ENCODE measurements around the gene RBBP4. TPM values are rescaled to one million over a fixed set of nuclear protein-coding genes. Genes with fewer than 3 reads are reported as not detected.
"Not testable (repeated sequence)": the region's sequence is repeated elsewhere in the genome, so short reads cannot be mapped to it uniquely, and the experiment has no call there.

RBBP4 gene
- total RNA-seq, 1 donor from 2014 or later, result 96.0 TPM

DNA sequence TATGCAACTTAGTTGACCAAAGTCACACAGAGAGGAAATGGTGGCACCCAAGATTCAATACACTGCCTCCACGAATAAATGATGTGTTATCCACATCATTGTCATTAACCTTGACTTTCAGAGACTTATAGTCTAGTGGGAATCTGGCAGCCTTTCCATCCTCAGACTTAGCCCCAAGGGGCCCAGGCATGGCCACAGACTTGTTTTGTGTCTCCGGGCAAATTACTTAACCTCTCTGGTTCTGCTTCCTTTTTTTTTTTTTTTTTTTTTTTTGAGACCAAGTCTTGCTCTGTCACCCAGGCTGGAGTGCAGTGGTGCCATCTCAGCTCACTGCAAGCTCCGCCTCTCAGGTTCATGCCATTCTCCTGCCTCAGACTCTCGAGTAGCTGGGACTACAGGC is 60.2 kb downstream of the RBBP4 start:
- intact Hi-C loops (cut with DNase I), result loop anchor here (5.0 kb wide), 2 partner anchors 161 to 376 kb away; partner anchors contain the start of gene FNDC5
- DNase-seq (ENCODE audit: low spot score), result not testable (repeated sequence)

DNA sequence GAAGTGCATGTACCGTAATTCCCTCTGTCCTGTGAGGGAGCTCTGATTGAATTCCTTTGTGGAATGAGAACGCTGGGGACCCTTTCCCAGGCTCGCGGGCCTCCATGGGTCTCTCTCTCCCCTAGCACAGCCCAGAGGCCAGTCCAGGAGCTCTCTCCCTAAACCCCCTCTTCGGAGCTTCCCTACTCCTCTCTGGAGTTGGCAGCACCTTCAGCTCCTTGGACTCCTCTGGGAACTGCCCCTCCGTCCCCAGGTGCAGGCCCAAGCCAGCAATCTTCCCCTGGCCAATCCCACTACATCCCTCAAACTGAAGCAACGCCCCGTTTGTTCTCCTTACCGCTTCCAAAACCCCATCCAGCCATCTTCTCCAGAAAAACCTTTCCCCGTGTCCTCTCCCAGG is 62.1 kb downstream of the RBBP4 start:
- no peak for DNase-seq (ENCODE audit: low spot score)
- intact Hi-C loops (cut with DNase I), result loop anchor here (5.0 kb wide), 2 partner anchors 159 to 374 kb away; partner anchors contain the start of gene FNDC5

DNA sequence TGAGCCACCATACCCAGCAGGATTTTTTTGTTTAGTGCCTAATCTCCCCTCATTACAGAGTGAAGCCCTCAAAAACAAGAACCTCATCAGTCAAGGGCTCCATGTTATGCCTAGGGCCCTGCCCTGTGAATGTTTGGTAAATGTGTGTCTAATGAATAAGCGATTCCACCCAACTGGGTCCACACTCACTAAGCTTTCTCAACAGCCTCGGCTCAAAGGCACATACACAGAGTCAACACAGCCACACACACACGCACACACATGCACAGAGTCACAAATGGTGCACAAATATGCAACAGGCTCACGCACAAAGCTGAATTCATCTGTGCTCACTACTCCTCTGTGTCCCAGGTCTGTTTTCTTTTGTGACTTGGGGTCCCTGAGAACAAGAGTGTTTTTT is 63.3 kb downstream of the RBBP4 start:
- intact Hi-C loops (cut with DNase I), result loop anchor here (5.0 kb wide), 2 partner anchors 158 to 373 kb away; partner anchors contain the start of gene FNDC5
- DNase-seq (ENCODE audit: low spot score), result no peak

DNA sequence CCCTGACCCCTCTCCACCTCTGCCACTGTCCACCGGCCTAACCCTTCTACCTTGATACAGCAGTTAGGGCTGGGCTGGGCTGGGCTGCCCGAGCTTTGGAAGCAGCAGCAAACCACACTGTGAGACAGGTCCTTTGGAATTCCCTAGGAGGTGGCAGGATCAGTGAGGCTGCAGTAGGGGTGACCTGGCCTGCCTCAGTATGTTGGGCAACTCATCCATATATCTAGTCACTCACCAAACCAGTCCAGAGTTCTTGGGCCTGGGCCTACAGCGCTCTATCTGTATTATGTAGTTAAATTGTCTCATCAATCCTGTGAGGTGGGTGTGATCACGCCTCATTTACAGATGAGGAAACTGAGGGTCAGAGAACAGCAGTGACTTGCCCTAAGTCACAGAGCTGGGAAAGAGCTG is 64.9 kb downstream of the RBBP4 start:
- intact Hi-C loops (cut with DNase I), result no loop called here

DNA sequence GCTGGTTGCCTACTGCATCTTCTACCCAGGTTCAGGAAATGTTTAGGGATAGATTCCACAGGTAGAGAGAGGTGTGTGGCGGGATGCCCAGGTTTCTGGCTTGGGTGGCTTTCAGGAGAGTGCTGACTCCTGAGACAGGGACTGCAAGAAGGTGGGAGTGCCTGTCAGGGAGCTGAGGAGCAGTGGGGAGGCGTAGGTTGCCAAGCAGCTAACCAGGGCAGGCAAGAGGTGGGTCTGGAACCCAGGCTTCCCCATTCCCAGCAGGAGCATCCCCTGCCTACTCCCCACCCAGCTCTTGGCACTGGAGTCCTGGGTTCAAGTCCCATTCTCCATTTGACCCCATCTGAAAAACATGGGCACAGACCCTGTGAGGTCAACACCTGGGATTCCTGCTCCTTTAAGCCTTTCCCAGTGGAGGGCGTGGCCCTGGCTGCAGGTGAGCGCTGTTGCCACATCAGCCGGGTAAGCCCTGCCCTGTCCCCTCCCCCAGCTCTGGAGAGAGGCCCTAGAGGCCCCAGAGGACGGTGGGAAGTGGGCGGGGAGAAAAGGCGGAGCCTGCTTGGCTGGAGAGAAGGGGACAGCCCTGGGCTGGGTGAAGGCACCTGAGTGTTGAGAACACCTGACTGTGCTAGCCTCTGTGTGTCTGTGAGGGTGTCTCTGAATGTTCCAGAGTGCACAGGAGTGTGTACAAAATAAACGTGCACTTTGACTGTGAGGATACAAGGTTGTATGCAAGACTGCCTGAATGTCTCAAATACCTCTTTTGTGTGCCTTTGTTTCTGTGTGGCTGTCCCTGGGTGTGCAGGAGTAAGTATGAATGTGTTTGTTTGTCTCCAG is 65.5 kb downstream of the RBBP4 start:
- intact Hi-C loops (cut with DNase I), result no loop called here
- no peak for DNase-seq (ENCODE audit: low spot score)

More for the DNA sequence above, 64.9 kb downstream of the RBBP4 start:
- DNase-seq (ENCODE audit: low spot score), result no peak

DNA sequence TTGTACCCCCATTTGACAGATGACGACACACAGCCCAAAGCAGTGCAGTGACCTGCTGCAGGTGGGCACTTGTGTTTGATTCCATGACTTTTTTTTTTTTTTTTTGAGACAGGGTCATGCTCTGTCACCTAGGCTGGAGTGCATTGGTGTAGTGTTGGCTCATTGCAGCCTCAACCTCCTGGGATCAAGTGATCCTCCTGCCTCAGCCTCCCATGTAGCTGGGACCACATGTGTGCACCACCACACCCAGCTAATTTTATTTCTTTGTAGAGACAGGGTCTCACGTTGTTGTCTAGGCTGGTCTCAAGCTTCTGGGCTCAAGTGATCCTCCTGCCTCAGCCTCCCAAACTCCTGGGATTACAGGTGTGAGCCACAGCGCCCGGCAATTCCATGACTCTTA is 66.5 kb downstream of the RBBP4 start:
- intact Hi-C loops (cut with DNase I), result no loop called here
- no peak for DNase-seq (ENCODE audit: low spot score)

DNA sequence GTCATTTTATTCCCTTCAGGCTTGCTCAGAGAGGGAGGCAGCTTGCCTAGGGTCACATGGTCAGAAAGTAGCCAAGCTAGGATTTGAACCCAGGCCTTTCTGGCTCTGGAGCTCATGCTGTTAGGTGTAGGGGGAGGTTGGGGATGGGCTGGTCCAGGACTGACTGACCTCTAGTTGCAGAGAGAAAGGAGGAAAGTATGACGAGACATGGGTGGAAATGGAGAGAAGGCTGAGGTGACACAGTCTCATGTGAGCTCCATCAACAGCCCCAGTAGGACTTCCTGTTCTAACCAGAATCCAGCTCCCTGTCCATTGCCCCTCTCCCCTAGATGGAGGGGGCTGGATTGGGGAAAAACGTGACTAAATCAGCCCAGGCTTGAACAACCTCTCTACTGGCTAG is 67.0 kb downstream of the RBBP4 start:
- no peak for DNase-seq (ENCODE audit: low spot score)
- intact Hi-C loops (cut with DNase I), result no loop called here

DNA sequence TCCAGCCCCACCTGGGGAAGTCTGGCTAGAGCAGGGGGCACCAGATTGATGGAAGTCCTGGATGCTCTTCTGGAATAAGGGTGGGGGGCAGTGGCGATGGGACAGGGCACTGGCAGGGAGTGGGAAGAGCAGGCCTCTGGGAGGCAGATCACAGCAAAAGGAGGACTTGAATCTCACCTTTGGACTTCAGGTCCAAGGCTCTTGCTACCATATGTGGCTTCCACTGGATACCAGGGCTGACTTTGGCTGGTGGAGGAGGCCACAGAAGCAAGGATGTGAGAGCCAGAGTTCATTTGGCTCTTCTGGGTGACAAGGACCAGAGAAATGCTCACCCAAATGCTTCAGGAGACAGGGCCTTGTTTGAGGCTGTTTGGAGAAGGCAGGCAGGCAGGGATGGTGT is 67.5 kb downstream of the RBBP4 start:
- DNase-seq (ENCODE audit: low spot score), result no peak
- intact Hi-C loops (cut with DNase I), result no loop called here

DNA sequence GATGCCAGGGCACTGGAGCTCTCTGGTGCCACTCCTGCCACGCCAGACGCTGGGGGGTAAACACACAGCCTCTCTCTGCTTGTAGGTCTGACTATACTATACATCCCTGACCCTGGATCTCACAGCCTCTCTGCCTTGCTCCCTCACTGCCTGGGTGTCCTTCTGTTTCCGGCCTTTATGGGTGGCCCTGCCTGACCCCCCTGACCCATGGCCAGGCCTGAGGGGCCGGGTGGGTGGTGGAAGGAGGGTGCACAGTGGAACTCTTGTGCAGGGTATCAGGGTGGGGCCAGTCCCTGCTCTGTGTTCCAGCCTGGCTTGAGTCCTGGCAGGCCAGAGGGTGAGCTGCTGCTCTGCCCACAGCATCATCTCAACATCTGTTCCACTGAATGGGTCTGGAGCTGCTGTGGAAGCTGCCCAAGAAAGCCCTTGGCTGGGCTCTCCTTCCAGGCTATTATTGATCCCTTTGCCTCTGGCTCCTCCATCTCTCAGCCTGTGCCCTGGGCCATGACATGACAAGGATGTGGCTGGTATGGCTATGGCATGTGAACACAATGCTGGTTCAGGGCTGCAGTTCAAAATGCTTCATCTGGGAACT is 68.8 kb downstream of the RBBP4 start:
- intact Hi-C loops (cut with DNase I), result no loop called here

DNA sequence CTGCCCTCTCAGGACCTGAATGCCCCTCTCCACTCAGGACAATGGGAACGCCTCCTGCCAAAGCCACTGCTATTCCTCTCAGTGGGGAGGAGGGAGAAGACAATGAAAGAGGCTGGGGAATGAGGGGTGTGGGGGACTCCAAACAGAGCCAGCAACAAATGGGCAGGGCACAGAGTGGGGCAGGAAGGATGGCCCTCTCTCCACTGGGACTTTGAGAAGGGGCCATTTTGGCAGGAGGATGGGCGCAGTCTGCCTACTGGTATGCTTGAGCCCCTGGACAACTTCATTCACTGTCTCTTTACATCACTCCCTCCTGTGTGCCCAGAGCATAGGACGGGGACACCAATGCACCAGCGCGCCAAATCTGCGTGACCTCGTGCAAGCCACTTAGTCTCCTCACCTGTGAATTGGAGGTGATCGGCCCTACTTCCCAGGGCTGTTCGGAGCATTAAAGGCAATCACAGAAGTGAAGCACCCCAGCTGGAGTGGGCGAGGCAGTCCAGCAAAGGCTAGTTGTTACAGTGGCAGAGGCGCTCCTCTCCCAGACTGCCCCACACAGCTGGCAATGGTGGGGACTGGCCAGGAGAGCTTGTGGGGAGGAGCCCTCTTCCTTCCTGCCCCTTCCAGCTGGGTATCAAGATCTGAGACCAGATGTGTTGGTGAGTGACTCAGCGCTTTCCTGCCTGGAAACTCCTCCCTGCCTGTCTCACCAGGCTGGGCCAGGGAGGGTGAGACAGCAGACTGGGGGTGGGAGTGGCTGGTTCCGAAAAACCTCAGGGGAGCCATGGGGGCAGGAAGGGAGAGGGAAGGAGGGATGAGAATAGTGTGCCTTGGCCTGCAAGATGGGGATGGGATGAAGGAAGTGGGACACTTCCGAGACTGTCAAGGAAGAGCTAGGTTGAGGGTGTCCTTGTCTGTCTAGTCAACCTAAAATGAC is 73.9 kb downstream of the RBBP4 start:
- no peak for DNase-seq (ENCODE audit: low spot score)
- intact Hi-C loops (cut with DNase I), result no loop called here

More for the DNA sequence above, 68.8 kb downstream of the RBBP4 start:
- DNase-seq (ENCODE audit: low spot score), result no peak

DNA sequence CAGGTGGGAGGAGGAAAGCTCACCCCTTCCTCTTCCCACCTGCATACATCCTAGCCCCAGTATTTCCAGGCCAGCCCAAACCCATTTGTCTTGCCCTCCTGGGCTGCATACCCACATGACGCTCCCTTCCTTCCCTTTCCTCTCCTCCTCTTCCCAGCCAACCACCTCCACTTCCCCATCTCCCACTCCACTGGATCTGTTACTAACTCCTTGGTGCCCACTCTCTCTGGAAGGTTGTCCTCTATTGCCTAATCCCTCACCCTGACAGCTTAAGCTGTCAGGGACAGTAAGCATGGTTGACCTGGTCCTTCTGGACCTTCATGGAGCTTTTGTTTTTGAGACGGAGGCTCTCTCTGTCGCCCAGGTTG is 74.6 kb downstream of the RBBP4 start:
- DNase-seq (ENCODE audit: low spot score), result no peak
- intact Hi-C loops (cut with DNase I), result no loop called here

DNA sequence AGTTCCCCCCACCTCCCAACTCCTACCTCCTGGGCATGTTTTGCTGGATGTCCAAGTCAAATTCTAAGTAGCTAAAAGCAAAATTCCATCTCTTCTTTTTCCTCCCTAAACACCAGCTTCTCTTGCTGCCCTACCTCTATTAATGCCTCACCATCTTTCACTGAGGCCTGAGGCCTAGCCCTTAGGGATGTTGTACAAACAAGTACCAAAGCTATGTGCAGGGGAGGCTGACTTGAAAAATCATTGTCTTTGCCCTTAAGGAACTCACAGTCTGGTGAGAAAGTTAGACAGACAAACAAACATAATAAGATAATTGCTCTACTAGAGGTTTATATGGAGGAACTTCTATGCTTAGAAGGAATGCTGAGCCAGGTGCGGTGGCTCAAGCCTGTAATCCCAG is 76.9 kb downstream of the RBBP4 start:
- intact Hi-C loops (cut with DNase I), result no loop called here
- no peak for DNase-seq (ENCODE audit: low spot score)

DNA sequence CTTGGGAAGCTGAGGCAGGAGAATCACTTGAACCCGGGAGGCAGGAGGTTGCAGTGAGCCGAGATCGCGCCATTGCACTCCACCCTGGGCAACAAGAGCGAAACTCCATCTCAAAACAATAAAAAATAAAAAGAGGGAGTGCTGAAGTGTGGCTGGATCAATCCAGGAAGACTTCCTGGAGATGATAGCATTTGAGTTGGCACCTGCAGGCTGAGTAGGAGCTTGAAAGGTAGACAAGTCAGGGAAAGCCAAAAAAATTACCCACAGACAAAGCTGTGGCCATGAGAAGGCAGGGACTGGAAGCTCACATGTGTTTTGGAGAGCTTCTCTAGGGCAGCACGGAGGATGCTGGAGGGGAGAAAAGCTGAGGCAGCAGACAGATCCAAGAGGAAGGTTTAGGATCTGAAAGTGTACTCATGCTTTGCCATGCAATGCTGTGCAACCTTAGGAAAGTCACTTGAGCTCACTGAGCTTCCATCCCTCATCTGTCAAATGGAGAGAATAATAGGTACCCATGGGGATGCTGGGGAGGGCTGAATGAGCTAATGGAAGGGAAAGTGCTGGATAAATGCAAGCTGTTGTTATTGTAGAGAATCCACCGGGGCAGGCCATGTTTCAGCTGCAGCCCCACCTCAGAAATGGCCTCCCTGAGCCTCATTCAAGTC is 77.5 kb downstream of the RBBP4 start:
- intact Hi-C loops (cut with DNase I), result no loop called here

DNA sequence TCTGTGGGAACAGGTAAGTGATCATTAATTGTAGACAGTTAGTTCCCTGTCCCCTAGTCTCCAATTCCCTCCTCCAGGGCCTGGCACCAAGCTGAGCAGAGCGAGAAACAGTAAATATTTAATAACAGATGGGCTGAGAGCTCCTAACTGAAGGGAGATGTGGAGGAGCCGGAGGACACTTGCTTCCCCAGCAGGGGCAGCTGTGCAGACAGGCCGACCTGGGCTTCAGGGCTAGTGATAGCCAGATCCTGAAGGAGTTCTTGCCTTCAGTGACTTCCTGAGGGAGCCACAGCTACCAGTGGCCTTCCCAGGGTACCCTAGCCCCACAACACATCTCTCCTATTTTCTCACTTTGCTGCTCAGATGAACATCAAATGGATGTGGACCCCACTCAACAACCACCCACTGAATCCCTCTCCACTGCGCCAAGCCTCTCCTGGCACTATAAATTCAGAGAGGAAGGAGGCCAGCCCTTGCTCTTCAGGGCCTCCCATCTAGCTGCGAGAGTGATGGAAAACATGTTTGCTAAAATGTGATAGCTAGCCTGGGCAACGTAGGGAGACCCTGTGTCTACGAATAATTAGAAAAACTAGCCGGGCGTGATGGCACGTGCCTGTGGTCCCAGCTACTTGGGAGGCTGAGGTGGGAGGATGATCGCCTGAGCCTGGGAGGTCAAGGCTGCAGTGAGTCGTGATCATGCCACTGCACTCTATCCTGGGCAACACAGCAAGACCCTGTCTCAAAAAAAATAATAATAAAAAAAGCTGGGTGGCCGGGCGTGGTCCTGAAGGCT is 78.4 kb downstream of the RBBP4 start:
- intact Hi-C loops (cut with DNase I), result no loop called here
- no peak for DNase-seq (ENCODE audit: low spot score)

More for the DNA sequence above, 77.5 kb downstream of the RBBP4 start:
- DNase-seq (ENCODE audit: low spot score), result no peak

DNA sequence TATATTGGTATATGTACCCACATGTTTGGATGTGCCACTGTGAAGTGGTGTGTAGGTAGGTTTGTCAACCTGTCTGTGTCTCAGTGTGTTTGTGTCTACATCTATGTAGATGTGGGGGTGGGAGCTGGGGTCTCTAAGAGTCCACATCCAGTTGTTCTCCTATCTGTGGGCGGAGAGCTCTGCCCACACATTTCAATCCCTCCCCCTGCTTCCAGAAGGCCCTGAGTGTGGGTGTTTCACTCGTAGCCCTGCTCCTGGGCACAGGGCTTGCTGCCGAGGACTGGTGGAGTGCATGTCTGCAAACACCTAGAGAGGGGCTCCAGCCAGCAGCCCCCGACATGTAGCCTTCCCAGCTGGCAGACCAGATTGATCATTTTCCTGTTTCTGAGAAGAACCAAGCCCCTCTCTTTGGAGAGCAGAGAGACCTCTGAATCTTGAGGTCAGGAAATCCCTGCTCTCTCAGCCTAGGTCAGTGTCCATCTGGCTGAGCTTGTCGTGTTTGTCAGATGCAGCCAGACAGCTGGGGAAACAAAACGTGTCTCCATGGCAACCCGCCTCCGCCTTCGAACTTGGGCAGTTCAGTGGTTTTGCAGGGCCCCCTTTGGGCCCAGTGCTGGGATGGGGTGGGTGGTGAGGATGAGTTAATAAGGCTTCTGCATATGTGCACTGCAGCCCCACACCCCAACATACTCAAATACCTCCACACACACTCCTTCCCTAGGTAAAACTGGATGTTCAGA is 82.7 kb downstream of the RBBP4 start:
- intact Hi-C loops (cut with DNase I), result no loop called here
- no peak for DNase-seq (ENCODE audit: low spot score)

All from cardiac septum (tissue), 1 donor.